Measurements from ENCODE around the gene MKRN2.

DNA sequence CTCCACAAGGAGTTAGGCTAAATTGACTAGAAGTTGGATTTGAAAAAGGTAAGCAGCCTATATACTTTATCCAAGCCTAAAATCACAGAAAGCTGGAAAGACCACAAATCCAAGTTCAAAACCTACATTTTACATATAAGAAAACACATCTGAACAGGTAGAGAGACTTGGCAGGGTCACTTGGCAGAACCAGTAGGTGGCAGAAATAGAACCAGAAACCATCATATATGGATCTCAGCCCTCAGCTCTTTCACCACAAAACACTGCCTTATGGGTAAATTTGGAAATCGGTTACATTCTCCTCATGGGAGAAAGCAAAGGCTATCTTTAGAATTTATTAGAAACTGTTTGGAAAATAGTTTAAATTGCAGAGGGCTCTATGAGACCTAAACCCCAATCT is 44.2 kb downstream of the MKRN2 start:
- TF ChIP-seq POLR2A (IDR thresholded peaks at IDR 0.05) (no peak), CTCF (IDR thresholded peaks at IDR 0.05) (no peak)

Measured in testis (tissue), 2 donors.